PC-3 (cell line): ENCODE results near the gene MCCC1. TPM values are rescaled to one million over a fixed set of nuclear protein-coding genes. Genes with fewer than 3 reads are reported as not detected.

ENCODE experiments used
- ATAC-seq: fragments of 200-7000 bp; cut with Tn5 transposase; 2 replicates; pipeline ENCODE4 v1.9.1; 2020; ENCODE audit warnings: mild to moderate bottlenecking, moderate library complexity
- BruUV-seq: library from RNA; stranded (reverse); fragments of 400-500 nt; replicated peaks from 2 replicates; lab custom pipeline; 2021; lab: Mats Ljungman, UMichigan
- CTCF ChIA-PET: fragments of 300-600 bp; sonication (Branson Sonifier 250); formaldehyde crosslinking; loops from one replicate; lab custom pipeline; 2022; ENCODE audit warnings: antibody characterized with exemption; lab: Charles Lee
- POLR2A ChIA-PET: fragments of 300-600 bp; sonication (Branson Sonifier 250); formaldehyde crosslinking; loops from one replicate; lab custom pipeline; 2022; ENCODE audit warnings: antibody characterized with exemption; ENCODE audit not compliant: unreplicated experiment; lab: Charles Lee
- DNase-seq: peaks from one replicate; pipeline ENCODE4 v3.0.0-alpha.2; 2015
- H2AFZ ChIP-seq: fragments of 300-600 bp; sonication (generic); 2 replicates; pipeline ENCODE4 v1.6.0; 2016; ENCODE audit warnings: antibody characterized with exemption, low read length
- H3F3A ChIP-seq: fragments of 300-600 bp; sonication (generic); one replicate; pipeline ENCODE4 v1.6.0; 2017; ENCODE audit warnings: antibody characterized with exemption, low read length, control low read depth, mild to moderate bottlenecking; ENCODE audit not compliant: unreplicated experiment
- H3K27ac ChIP-seq: fragments of 300-600 bp; sonication (generic); 2 replicates; pipeline ENCODE4 v1.5.1; 2016; ENCODE audit warnings: mild to moderate bottlenecking, low read length
- H3K27me3 ChIP-seq: fragments of 300-600 bp; sonication (generic); 2 replicates; pipeline ENCODE4 v1.6.1; 2016; ENCODE audit warnings: low read length, mixed read lengths
- H3K36me3 ChIP-seq: fragments of 300-600 bp; sonication (generic); 2 replicates; pipeline ENCODE4 v1.6.1; 2016; ENCODE audit warnings: low read depth, mixed run types, low read length, mixed read lengths
- H3K4me1 ChIP-seq: fragments of 300-600 bp; sonication (generic); 2 replicates; pipeline ENCODE4 v1.5.1; 2016; ENCODE audit warnings: low read length; ENCODE audit not compliant: insufficient read depth
- H3K4me2 ChIP-seq: fragments of 300-600 bp; sonication (generic); 2 replicates; pipeline ENCODE4 v1.6.0; 2016; ENCODE audit warnings: low read length
- H3K4me3 ChIP-seq: fragments of 300-600 bp; sonication (generic); 2 replicates; pipeline ENCODE4 v1.5.1; 2016; ENCODE audit warnings: mild to moderate bottlenecking, low read length, mixed read lengths
- H3K79me2 ChIP-seq: fragments of 300-600 bp; sonication (generic); 2 replicates; pipeline ENCODE4 v1.6.1; 2017; ENCODE audit warnings: low read length, mixed read lengths
- H3K9ac ChIP-seq: fragments of 300-600 bp; sonication (generic); 2 replicates; pipeline ENCODE4 v1.6.0; 2016; ENCODE audit warnings: mild to moderate bottlenecking, low read length
- H3K9me2 ChIP-seq: fragments of 300-600 bp; sonication (generic); replicated peaks from 2 replicates; pipeline ENCODE4 v1.6.1; 2016; ENCODE audit warnings: mixed run types, low read length, mixed read lengths
- H3K9me3 ChIP-seq: fragments of 300-600 bp; sonication (generic); 2 replicates; pipeline ENCODE4 v1.6.1; 2016; ENCODE audit warnings: low read length, mixed read lengths
- H4K20me1 ChIP-seq: fragments of 300-600 bp; sonication (generic); 2 replicates; pipeline ENCODE4 v1.6.1; 2016; ENCODE audit warnings: low read length, mixed read lengths
- EZH2 ChIP-seq: fragments of 300-600 bp; sonication (generic); IDR thresholded peaks from one replicate; pipeline ENCODE4 v1.6.1; 2017; ENCODE audit warnings: antibody characterized with exemption, mild to moderate bottlenecking, low read length; ENCODE audit not compliant: unreplicated experiment
- EZH2phosphoT487 ChIP-seq: fragments of 300-600 bp; sonication (generic); IDR thresholded peaks from 2 replicates; pipeline ENCODE4 v1.6.1; 2018; ENCODE audit warnings: mild to moderate bottlenecking, antibody characterized with exemption, low read length, borderline replicate concordance
- intact Hi-C: fragments of 100-400 bp; cut with micrococcal nuclease; formaldehyde crosslinking; loops from 2 replicates; pipeline ENCODE4 v1.9.0; 2023
- total RNA-seq: library from RNA; depleted of rRNA; stranded (reverse); fragments of >200 nt; gene quantifications from 2 replicates; pipeline ENCODE4 v1.2.3, GENCODE V29; 2014
- TF ChIP-seq, protein P1 (sequence below): fragments of 300-600 bp; sonication (generic); conservative IDR thresholded peaks from 2 replicates; pipeline ENCODE4 v1.5.1; 2017; ENCODE audit warnings: antibody characterized with exemption, low read depth, mild to moderate bottlenecking, low read length

MCCC1 gene
- total RNA-seq, 1 experiment from 2014 or later, result 18.5 TPM

DNA sequence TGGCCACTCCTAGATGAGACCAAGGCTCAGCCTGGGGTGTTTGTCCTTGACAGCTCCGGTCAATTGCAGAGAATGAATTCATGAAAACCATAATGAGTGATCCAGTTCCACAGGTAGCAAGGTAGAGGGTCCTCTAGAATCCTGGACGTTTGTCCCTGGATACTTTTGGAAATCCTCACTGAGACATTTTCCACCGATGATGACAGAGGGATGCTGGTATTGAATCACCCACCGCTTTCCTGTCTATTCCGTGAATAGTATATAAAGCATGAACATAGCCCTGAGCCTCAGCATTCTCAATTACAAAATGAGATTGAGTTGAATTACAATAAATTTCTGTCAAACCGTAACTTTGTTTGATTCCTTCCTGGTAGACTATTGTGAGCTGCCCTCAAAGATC lies 113.3 kb downstream of the MCCC1 start:
- no peak overlapping the region for H3K4me2 ChIP-seq
- DNase-seq (no peak), ATAC-seq (no peak)
- BruUV-seq, result no TSS peak
- intact Hi-C loops, result no loop called here
- H3K27me3 ChIP-seq, result no peaks in the 10 kb centered on the region
- no peaks in the 10 kb centered on the region for H4K20me1 ChIP-seq
- no peaks in the 10 kb centered on the region for H3K4me1 ChIP-seq
- no peak overlapping the region for H3K27ac ChIP-seq
- ChIA-PET CTCF (no interaction called here), POLR2A (no interaction called here)
- no peaks in the 10 kb centered on the region for H3K36me3 ChIP-seq
- no peaks in the 10 kb centered on the region for H3F3A ChIP-seq
- H3K9me2 ChIP-seq, result no peaks in the 10 kb centered on the region
- no peaks in the 10 kb centered on the region for H3K79me2 ChIP-seq
- H3K9me3 ChIP-seq, result no peaks in the 10 kb centered on the region
- TF ChIP-seq, protein P1, sequence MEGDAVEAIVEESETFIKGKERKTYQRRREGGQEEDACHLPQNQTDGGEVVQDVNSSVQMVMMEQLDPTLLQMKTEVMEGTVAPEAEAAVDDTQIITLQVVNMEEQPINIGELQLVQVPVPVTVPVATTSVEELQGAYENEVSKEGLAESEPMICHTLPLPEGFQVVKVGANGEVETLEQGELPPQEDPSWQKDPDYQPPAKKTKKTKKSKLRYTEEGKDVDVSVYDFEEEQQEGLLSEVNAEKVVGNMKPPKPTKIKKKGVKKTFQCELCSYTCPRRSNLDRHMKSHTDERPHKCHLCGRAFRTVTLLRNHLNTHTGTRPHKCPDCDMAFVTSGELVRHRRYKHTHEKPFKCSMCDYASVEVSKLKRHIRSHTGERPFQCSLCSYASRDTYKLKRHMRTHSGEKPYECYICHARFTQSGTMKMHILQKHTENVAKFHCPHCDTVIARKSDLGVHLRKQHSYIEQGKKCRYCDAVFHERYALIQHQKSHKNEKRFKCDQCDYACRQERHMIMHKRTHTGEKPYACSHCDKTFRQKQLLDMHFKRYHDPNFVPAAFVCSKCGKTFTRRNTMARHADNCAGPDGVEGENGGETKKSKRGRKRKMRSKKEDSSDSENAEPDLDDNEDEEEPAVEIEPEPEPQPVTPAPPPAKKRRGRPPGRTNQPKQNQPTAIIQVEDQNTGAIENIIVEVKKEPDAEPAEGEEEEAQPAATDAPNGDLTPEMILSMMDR, result no peak
- no peak for TF ChIP-seq EZH2
- no peak for TF ChIP-seq EZH2phosphoT487
- no peak overlapping the region for H3K4me3 ChIP-seq
- H3K9ac ChIP-seq, result no peak overlapping the region
- no peak overlapping the region for H2AFZ ChIP-seq

DNA sequence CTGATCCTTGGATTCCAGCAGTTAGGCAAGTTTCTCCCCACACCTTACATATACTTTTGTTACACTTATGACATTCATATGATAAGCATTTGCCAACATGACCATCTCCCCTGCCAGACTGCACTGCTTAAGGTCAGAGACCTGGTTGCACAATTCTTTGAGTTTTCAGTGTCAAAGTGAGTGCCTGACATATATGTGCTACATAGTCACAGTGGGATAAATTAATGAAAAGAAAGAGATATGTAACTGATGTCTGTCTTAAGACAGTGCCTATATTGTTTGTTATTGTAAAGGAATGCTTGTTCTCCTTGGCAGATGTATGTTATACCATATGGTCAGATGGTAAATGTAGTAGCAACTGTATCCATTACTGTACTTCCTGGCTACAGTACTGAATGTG lies 115.4 kb downstream of the MCCC1 start:
- POLR2A ChIA-PET, result no interaction called here
- no peaks in the 10 kb centered on the region for H3K27me3 ChIP-seq
- no TSS peak for BruUV-seq
- no peaks in the 10 kb centered on the region for H3K9me2 ChIP-seq
- H3K4me2 ChIP-seq, result no peak overlapping the region
- H3K9ac ChIP-seq, result no peak overlapping the region
- TF ChIP-seq EZH2, result no peak
- TF ChIP-seq, protein P1, result no peak
- TF ChIP-seq EZH2phosphoT487, result no peak
- no peak overlapping the region for H3K27ac ChIP-seq
- no peaks in the 10 kb centered on the region for H3K9me3 ChIP-seq
- DNase-seq (no peak), ATAC-seq (no peak)
- H2AFZ ChIP-seq, result no peak overlapping the region
- no peaks in the 10 kb centered on the region for H3F3A ChIP-seq
- H3K4me1 ChIP-seq, result peaks cover 4% of the 10 kb centered on the region
- H3K4me3 ChIP-seq, result no peak overlapping the region
- peaks cover 5% of the 10 kb centered on the region; the same call in 1 of the 2 replicates for H4K20me1 ChIP-seq
- CTCF ChIA-PET, result no interaction called here
- no peaks in the 10 kb centered on the region for H3K36me3 ChIP-seq
- intact Hi-C loops, result no loop called here
- H3K79me2 ChIP-seq, result peaks cover 10% of the 10 kb centered on the region

DNA sequence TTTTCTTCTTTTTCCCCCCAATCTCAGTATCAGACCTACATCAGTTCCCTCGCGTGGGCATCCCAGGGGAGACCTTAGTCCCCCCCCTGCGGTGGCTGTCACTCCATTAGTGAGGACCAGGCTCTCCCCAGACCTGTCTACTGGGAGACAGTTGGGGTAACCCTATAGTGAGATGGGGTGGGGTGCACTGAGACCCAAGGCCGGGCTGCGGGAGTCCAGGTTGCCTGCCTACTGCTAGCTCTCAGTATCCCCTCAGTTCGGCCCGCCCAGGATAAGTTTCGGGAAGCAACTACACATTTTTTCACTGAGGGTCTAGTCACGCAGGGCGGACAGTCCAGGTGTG lies 118.3 kb downstream of the MCCC1 start:
- BruUV-seq, result TSS peak; percentile 79
- CTCF ChIA-PET, result no interaction called here

More for the DNA sequence above, 118.3 kb downstream of the MCCC1 start:
- intact Hi-C loops, result no loop called here
- Histone ChIP-seq H3K4me3 (peak overlapping the region; percentile 70), H3K27me3 (no peaks in the 10 kb centered on the region), H3F3A (no peaks in the 10 kb centered on the region), H3K79me2 (peaks cover 39% of the 10 kb centered on the region), H3K9ac (peak overlapping the region; percentile 63), H3K9me3 (no peaks in the 10 kb centered on the region), H3K9me2 (no peaks in the 10 kb centered on the region), H3K4me1 (peaks cover 14% of the 10 kb centered on the region), H3K36me3 (no peaks in the 10 kb centered on the region), H3K27ac (no peak overlapping the region), H2AFZ (peak overlapping the region; percentile 89), H4K20me1 (peaks cover 16% of the 10 kb centered on the region; the same call in 1 of the 2 replicates), H3K4me2 (peak overlapping the region; percentile 91)
- ATAC-seq (no peak), DNase-seq (no peak)
- TF ChIP-seq, protein P1, result no peak
- TF ChIP-seq EZH2, result no peak
- no peak for TF ChIP-seq EZH2phosphoT487
- POLR2A ChIA-PET, result no interaction called here
